ENCODE data around the gene ARHGEF17. TPM values are rescaled to one million over a fixed set of nuclear protein-coding genes. Genes with fewer than 3 reads are reported as not detected.

Gene ARHGEF17
- 37.2 and 38.6 TPM in 2 replicates for total RNA-seq

GRCh38 chr11:73308003-73308960, at the start of gene ARHGEF17:
Gene ARHGEF17 (plus strand): TSS chr11:73308276. CDS start chr11:73308639, 363 bp downstream.

GRCh38 chr11:73271936-73272679, 36.0 kb upstream of the ARHGEF17 start, which contains the start of gene P2RY6:
Gene P2RY6 (plus strand): TSS chr11:73272338. CDS start chr11:73296519, 24,181 bp downstream.

GRCh38 chr11:73376160-73376802, 68.2 kb downstream of the ARHGEF17 start, which contains the start of gene RELT:
Gene RELT (plus strand): TSS chr11:73376399. CDS start chr11:73389137, 12,738 bp downstream.

Other genes with a start within 250 kb of the ARHGEF17 start
- 12.6 and 16.6 TPM in 2 replicates for gene FCHSD2, start 166.0 kb upstream of the ARHGEF17 start, total RNA-seq
- gene P2RY2, start 90.0 kb upstream of the ARHGEF17 start, total RNA-seq: under 0.01 TPM in 1 of 2 replicates, not detected in the other
- 0.12 TPM in 1 of 2 replicates, not detected in the other for gene P2RY6, start 35.9 kb upstream of the ARHGEF17 start, total RNA-seq
- 3.1 and 4.9 TPM in 2 replicates for gene RELT, start 68.1 kb downstream of the ARHGEF17 start, total RNA-seq

Measured in uterine smooth muscle cell (primary cell).